Spleen (tissue), 7 donors: ENCODE data around the gene SCP2.

Source experiments
- POLR2A ChIP-seq, 3 donors: fragments of 450-650 bp; IDR thresholded peaks; one replicate each; pipeline ENCODE4 v1.5.1; 2017; ENCODE audit warnings: antibody characterized with exemption in 3 of 3, mild to moderate bottlenecking in 1 of 3
- POLR2AphosphoS5 ChIP-seq, 3 donors: sonication (generic); formaldehyde crosslinking; IDR thresholded peaks; one replicate each; pipeline ENCODE4 v1.5.1; 2017; ENCODE audit warnings: antibody characterized with exemption in 3 of 3
- TF ChIP-seq, protein P1 (sequence below), 11 experiments: fragments of 200-600 bp in 7 of 11; fragments of 450-650 bp in 4 of 11; sonication (generic) in 4 of 11; IDR thresholded peaks in 8 of 11; conservative IDR thresholded peaks in 3 of 11; 1 replicate in 7 of 11; 2 replicates in 4 of 11; pipeline versions ENCODE4 v1.4.0 to v1.8.0; 2016 to 2021; ENCODE audit warnings: antibody characterized with exemption in 11 of 11, inconsistent platforms in 4 of 11, mild to moderate bottlenecking in 1 of 11
- donor health status: DM: no; HTN: no; CAD: no; lungs with moderate emphysema.
- donor health status: DM: no; HTN: no; CAD: no.
- donor health status: DM: no; HTN: no; CAD: no.

DNA sequence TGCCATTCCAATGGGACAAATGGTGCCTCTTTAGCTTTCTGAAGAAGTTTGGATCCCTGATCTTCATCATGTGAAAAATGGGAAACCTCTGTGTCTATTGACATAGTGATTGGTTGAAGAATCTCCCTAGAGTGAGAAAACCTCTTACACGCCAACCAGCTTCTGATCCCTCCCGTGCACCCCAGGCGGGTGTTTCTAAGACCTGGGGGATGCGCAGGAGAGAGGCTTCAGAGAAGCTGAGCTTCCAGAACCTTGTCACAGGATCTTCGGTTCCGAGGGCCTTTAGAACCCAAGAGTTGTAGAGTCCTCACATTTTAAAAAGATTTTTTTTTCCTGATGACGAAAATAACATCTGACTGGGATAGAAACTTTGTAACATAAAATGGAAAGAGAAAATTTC is 146.2 kb downstream of the SCP2 start:
- TF ChIP-seq, protein P1, sequence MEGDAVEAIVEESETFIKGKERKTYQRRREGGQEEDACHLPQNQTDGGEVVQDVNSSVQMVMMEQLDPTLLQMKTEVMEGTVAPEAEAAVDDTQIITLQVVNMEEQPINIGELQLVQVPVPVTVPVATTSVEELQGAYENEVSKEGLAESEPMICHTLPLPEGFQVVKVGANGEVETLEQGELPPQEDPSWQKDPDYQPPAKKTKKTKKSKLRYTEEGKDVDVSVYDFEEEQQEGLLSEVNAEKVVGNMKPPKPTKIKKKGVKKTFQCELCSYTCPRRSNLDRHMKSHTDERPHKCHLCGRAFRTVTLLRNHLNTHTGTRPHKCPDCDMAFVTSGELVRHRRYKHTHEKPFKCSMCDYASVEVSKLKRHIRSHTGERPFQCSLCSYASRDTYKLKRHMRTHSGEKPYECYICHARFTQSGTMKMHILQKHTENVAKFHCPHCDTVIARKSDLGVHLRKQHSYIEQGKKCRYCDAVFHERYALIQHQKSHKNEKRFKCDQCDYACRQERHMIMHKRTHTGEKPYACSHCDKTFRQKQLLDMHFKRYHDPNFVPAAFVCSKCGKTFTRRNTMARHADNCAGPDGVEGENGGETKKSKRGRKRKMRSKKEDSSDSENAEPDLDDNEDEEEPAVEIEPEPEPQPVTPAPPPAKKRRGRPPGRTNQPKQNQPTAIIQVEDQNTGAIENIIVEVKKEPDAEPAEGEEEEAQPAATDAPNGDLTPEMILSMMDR (IDR thresholded peaks at IDR 0.05 in 8 of 11, conservative IDR thresholded peaks at IDR 0.05 in 3 of 11): no peak
- TF ChIP-seq POLR2AphosphoS5 (IDR thresholded peaks at IDR 0.05): no peak
- no peak for TF ChIP-seq POLR2A (IDR thresholded peaks at IDR 0.05)
